Activated T-helper 1 cell treated with anti-CD3 and anti-CD28 coated beads, Interleukin-12 subunit alpha, Interleukin-12 subunit beta, Interleukin-2, Interleukin-4 antibody, amounts not matched to agents 30 ng/mL and 10 ng/mL and 1 ng/mL, durations not matched to agents 14 hours and 24 hours and 36 hours (primary cell): ENCODE measurements around the gene PRSS53. TPM values are rescaled to one million over a fixed set of nuclear protein-coding genes. Genes with fewer than 3 reads are reported as not detected.

Experiments used
- DNase-seq: peaks from one replicate; pipeline ENCODE4 v3.0.0; 2021; ENCODE audit warnings: low spot score
- H3K27ac Mint-ChIP-seq: one replicate; pipeline ENCODE4 v1.8.0; 2021; ENCODE audit warnings: mild to moderate bottlenecking, mixed read lengths
- H3K27me3 Mint-ChIP-seq: one replicate; pipeline ENCODE4 v1.8.0; 2022; ENCODE audit warnings: mild to moderate bottlenecking, moderate library complexity, mixed read lengths; ENCODE audit not compliant: insufficient read depth
- H3K36me3 Mint-ChIP-seq: one replicate; pipeline ENCODE4 v1.8.0; 2021; ENCODE audit warnings: low read depth, mixed read lengths
- H3K4me1 Mint-ChIP-seq: one replicate; pipeline ENCODE4 v1.8.0; 2021; ENCODE audit warnings: low read depth, mixed read lengths
- H3K4me3 Mint-ChIP-seq: one replicate; pipeline ENCODE4 v1.8.0; 2021; ENCODE audit warnings: mild to moderate bottlenecking, moderate library complexity, mixed read lengths
- H3K9me3 Mint-ChIP-seq: one replicate; pipeline ENCODE4 v1.8.0; 2021; ENCODE audit warnings: mixed read lengths
- intact Hi-C: fragments of 100-400 bp; cut with micrococcal nuclease; formaldehyde crosslinking; loops from one replicate; pipeline ENCODE4 v1.15.1; 2024
- total RNA-seq: library from RNA; stranded (reverse); gene quantifications from 2 replicates; pipeline ENCODE4 v1.2.3, GENCODE V29; 2022

Gene PRSS53
- total RNA-seq, 1 donor from 2014 or later, result 3.1 TPM

DNA sequence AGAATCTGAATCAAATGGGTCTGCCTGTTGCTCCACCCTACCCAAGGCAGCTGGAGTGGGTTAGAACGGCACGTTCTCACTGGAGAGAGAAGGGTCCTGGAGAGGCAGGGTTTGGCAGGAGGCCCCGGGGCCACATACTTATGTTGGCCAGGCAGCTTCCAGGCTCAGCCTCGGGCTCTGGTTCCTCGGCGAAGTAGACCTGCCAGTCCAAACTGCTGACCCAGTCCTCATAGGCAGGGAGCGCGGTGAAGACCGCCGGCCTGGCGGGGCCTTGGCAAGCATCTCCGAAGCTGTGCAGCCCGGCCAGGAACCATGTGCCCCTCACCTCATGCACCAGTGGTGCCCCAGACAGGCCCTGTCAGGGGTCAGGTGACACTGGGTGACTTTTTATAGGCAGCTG lies 4.8 kb downstream of the PRSS53 start:
- no peak for DNase-seq
- no peak overlapping the region for H3K27ac Mint-ChIP-seq
- H3K27me3 Mint-ChIP-seq, result no peaks in the 10 kb centered on the region
- peaks cover 13% of the 10 kb centered on the region for H3K36me3 Mint-ChIP-seq
- H3K9me3 Mint-ChIP-seq, result no peaks in the 10 kb centered on the region
- no peaks in the 10 kb centered on the region for H3K4me1 Mint-ChIP-seq
- H3K4me3 Mint-ChIP-seq, result no peak overlapping the region
- intact Hi-C loops, result no loop called here

DNA sequence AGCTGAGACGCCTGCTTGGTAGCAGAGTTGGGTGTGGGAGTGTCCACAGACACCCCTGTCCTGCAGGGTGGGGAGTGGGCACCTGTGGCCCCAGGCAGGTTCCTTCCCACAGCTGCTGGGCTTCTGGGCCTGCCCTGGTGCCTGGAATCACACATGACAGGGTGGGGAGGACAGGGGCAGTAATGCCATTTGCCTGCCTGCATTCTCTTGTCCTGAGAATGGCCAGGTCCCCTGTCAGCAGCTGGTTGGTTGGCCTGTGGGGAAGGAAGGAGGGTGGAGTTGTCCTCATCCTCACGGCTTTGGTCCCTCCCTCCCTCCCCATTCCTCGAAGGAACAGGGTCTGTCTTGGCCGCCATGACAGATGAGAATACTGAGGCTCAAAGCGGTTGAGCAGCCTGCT lies 5.2 kb downstream of the PRSS53 start:
- Mint-ChIP-seq H3K27ac (no peak overlapping the region), H3K36me3 (peaks cover 17% of the 10 kb centered on the region), H3K4me3 (no peak overlapping the region), H3K27me3 (no peaks in the 10 kb centered on the region), H3K9me3 (no peaks in the 10 kb centered on the region), H3K4me1 (no peaks in the 10 kb centered on the region)
- intact Hi-C loops, result no loop called here
- no peak for DNase-seq

DNA sequence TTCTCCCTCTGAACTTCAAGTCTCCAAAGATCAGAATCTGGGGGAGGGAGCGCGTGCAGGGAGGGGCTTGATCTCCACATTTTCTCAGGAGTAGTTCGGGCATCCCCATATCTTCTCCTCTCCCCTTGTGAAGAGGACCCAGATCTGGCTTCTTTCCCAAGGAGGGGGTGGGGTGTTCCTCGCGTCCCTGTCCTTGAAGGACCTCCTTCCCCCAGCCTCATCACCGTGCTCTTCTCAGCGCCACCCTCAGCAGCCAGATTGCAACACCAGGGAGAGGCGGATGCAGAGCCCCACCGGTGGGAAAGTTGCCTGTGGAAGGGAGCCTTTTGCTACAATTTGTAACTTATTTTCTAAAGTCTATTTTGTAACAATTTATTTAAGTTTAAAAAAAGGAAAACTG lies 5.7 kb downstream of the PRSS53 start:
- peaks cover 20% of the 10 kb centered on the region for H3K36me3 Mint-ChIP-seq
- H3K4me3 Mint-ChIP-seq, result no peak overlapping the region
- H3K9me3 Mint-ChIP-seq, result no peaks in the 10 kb centered on the region
- intact Hi-C loops, result no loop called here
- H3K27ac Mint-ChIP-seq, result no peak overlapping the region
- H3K27me3 Mint-ChIP-seq, result no peaks in the 10 kb centered on the region
- no peaks in the 10 kb centered on the region for H3K4me1 Mint-ChIP-seq
- no peak for DNase-seq

DNA sequence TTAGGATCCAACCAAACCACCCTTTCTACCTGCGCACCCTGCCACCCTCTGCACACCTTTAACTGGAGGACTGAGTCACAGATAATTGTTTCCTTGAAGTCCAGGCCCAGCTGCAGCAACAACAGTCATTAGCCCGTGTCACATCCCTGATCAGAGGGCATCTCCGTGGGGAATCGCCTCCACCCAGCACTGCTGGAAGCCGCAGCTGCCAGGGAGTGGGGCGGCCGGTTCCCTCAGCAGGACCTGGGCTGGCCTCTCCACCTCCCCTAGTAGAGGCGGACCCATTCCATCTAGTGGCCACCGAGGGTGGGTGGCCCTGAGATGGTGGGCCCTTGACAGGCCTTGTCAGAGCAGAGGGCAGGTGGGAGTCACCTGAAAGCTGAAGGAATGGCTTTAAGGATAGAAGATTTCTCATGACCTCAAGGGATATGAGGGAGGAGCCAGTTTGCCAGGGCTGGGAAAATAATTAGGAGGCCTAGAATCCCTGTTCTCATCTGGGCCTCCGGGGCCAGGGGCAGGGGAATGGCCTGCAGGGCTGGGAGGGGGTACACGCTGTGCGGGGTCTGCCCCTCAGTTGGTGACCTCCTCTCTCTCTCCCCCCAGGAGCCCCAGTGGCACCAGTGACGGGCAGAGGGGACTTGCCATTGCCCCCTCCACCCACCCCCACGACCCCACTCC lies 6.2 kb downstream of the PRSS53 start:
- Mint-ChIP-seq H3K4me3 (no peak overlapping the region), H3K36me3 (peaks cover 26% of the 10 kb centered on the region), H3K4me1 (no peaks in the 10 kb centered on the region), H3K27ac (no peak overlapping the region), H3K9me3 (no peaks in the 10 kb centered on the region), H3K27me3 (no peaks in the 10 kb centered on the region)
- intact Hi-C loops, result no loop called here
- DNase-seq, result no peak

DNA sequence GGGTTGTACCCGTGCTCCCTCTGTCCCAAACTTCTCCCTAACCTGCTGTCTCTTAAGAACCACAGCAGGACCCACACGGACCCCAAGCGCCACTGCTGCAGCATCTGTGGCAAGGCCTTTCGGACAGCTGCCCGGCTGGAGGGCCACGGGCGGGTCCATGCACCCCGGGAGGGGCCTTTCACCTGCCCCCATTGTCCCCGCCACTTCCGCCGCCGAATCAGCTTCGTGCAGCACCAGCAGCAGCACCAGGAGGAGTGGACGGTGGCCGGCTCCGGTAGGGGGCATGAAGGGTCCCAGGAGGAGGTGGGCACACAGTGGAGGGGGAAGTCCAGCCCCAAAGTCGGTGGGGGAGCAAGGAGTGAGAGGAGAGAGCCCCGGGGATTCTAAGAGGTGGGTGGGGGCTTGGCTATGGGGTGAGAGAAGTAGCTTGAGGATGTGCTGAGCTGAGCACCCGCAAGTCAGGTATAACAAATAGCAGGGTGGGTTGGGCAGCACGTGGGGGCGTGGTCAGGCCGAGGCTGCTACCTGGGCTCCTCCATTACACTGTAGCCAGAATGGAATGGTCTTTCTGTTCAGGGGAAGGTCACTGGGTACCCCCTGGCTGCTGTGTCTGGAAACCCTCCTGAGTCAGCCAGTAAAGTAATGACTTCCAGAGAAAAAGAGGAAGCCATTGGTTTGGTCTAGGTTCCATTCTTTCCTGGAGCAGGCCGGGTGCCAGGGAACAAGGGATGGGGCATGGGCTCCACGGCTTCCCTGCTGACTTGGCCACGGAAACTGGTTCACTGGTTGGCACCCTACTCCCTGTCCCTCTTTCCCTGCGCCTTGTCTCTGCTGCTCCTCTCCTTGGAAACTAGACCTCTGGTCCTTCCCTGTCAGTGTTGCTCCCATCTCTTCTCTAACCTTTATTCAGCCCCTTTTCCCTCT lies 7.1 kb downstream of the PRSS53 start:
- Mint-ChIP-seq H3K4me1 (no peaks in the 10 kb centered on the region), H3K27me3 (no peaks in the 10 kb centered on the region), H3K9me3 (no peaks in the 10 kb centered on the region), H3K4me3 (no peak overlapping the region), H3K36me3 (peaks cover 28% of the 10 kb centered on the region), H3K27ac (no peak overlapping the region)
- no peak for DNase-seq
- intact Hi-C loops, result no loop called here

DNA sequence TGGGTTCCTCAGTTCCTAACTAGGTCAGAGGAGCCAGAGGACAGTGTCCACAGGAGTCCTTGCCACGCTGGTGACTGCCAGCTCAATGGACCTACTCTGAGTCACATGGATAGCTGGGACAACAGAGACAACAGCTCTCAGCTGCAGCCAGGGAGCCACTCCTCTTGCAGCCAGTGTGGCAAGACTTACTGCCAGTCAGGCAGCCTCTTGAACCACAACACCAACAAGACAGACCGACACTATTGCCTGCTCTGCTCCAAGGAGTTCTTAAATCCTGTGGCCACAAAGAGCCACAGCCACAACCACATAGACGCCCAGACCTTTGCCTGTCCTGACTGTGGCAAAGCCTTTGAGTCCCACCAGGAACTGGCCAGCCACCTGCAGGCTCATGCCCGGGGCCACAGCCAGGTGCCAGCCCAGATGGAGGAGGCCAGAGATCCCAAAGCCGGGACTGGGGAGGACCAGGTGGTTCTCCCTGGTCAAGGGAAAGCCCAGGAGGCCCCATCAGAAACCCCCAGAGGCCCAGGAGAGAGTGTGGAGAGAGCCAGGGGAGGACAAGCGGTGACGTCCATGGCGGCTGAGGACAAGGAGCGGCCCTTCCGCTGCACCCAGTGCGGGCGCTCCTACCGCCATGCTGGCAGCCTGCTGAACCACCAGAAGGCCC lies 7.9 kb downstream of the PRSS53 start:
- DNase-seq, result no peak
- Mint-ChIP-seq H3K36me3 (peaks cover 32% of the 10 kb centered on the region), H3K27me3 (no peaks in the 10 kb centered on the region), H3K4me3 (no peak overlapping the region), H3K9me3 (no peaks in the 10 kb centered on the region), H3K4me1 (peaks cover 4% of the 10 kb centered on the region), H3K27ac (no peak overlapping the region)
- intact Hi-C loops, result no loop called here

DNA sequence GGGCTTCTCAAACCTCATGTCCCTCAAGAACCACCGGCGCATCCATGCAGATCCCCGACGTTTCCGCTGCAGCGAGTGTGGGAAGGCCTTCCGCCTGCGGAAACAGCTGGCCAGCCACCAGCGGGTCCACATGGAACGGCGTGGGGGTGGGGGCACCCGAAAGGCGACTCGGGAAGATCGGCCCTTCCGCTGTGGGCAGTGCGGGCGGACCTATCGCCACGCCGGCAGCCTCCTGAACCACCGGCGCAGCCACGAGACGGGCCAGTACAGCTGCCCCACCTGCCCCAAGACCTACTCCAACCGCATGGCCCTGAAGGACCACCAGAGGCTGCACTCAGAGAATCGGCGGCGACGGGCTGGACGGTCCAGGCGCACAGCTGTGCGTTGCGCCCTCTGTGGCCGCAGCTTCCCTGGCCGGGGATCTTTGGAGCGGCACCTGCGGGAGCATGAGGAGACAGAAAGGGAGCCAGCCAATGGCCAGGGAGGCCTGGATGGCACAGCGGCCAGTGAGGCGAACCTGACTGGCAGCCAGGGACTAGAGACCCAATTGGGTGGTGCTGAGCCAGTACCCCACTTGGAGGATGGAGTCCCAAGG lies 8.6 kb downstream of the PRSS53 start:
- Mint-ChIP-seq H3K4me3 (no peak overlapping the region), H3K27me3 (no peaks in the 10 kb centered on the region), H3K9me3 (no peaks in the 10 kb centered on the region), H3K4me1 (peaks cover 12% of the 10 kb centered on the region), H3K36me3 (peaks cover 34% of the 10 kb centered on the region), H3K27ac (no peak overlapping the region)
- intact Hi-C loops, result no loop called here
- no peak for DNase-seq

DNA sequence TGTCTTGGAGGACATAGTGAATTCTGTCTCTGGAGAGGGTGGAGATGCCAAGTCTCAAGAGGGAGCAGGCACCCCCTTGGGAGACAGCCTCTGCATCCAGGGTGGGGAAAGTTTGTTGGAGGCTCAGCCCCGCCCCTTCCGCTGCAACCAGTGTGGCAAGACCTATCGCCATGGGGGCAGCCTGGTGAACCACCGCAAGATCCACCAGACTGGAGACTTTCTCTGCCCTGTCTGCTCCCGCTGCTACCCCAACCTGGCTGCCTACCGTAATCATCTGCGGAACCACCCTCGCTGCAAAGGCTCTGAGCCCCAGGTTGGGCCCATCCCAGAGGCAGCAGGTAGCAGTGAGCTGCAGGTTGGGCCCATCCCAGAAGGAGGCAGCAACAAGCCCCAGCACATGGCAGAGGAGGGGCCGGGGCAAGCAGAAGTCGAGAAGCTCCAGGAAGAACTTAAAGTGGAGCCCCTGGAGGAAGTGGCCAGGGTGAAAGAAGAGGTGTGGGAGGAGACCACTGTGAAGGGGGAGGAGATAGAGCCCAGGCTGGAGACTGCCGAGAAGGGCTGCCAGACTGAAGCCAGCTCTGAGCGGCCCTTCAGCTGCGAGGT lies 9.3 kb downstream of the PRSS53 start:
- Mint-ChIP-seq H3K27me3 (no peaks in the 10 kb centered on the region), H3K36me3 (peaks cover 39% of the 10 kb centered on the region), H3K27ac (no peak overlapping the region), H3K9me3 (no peaks in the 10 kb centered on the region), H3K4me1 (peaks cover 19% of the 10 kb centered on the region), H3K4me3 (no peak overlapping the region)
- intact Hi-C loops, result loop anchor here (10.0 kb wide), 1 partner anchor 275 kb away; the partner anchor contains the start of gene ITGAX
- no peak for DNase-seq

DNA sequence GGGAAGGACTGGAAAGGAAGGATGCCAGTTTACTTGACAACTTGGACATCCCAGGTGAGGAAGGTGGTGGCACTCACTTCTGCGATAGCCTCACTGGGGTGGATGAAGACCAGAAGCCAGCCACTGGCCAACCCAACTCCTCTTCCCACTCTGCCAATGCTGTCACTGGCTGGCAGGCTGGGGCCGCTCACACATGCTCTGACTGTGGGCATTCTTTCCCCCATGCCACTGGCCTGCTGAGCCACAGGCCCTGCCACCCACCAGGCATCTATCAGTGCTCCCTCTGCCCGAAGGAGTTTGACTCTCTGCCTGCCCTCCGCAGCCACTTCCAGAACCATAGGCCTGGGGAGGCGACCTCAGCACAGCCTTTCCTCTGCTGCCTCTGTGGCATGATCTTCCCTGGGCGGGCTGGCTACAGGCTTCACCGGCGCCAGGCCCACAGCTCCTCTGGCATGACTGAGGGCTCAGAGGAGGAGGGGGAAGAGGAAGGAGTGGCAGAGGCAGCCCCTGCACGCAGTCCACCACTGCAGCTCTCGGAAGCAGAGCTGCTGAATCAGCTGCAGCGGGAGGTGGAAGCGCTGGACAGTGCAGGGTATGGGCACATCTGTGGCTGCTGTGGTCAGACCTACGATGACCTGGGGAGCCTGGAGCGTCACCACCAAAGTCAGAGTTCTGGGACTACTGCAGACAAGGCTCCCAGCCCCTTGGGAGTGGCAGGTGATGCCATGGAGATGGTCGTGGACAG lies 10.0 kb downstream of the PRSS53 start:
- no peak for DNase-seq
- peaks cover 39% of the 10 kb centered on the region for H3K36me3 Mint-ChIP-seq
- no peak overlapping the region for H3K4me3 Mint-ChIP-seq
- intact Hi-C loops, result loop anchor here (10.0 kb wide), 1 partner anchor 276 kb away; the partner anchor contains the start of gene ITGAX
- H3K27ac Mint-ChIP-seq, result no peak overlapping the region
- H3K9me3 Mint-ChIP-seq, result no peaks in the 10 kb centered on the region
- H3K27me3 Mint-ChIP-seq, result no peaks in the 10 kb centered on the region
- peaks cover 19% of the 10 kb centered on the region for H3K4me1 Mint-ChIP-seq

DNA sequence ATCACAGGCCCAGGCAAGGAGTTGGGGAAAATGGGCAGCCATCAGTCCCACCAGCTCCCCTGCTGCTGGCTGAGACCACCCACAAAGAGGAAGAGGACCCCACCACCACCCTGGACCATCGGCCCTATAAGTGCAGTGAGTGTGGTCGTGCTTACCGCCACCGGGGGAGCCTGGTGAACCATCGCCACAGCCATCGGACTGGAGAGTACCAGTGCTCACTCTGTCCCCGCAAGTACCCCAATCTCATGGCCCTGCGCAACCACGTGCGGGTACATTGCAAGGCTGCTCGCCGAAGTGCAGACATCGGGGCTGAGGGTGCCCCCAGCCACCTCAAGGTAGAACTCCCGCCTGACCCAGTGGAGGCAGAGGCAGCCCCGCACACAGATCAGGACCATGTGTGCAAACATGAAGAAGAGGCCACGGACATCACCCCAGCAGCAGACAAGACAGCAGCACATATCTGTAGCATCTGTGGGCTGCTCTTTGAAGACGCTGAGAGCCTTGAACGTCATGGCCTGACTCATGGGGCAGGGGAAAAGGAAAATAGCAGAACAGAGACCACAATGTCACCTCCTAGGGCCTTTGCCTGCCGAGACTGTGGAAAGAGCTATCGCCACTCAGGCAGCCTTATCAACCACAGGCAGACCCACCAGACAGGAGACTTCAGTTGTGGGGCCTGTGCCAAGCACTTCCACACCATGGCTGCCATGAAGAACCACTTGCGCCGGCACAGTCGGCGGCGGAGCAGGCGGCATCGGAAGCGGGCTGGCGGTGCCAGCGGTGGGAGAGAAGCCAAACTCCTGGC lies 10.9 kb downstream of the PRSS53 start:
- H3K27me3 Mint-ChIP-seq, result no peaks in the 10 kb centered on the region
- intact Hi-C loops, result loop anchor here (10.0 kb wide), 1 partner anchor 277 kb away; the partner anchor contains the start of gene ITGAX
- peaks cover 39% of the 10 kb centered on the region for H3K36me3 Mint-ChIP-seq
- no peak overlapping the region for H3K27ac Mint-ChIP-seq
- no peak for DNase-seq
- no peak overlapping the region for H3K4me3 Mint-ChIP-seq
- peaks cover 19% of the 10 kb centered on the region for H3K4me1 Mint-ChIP-seq
- H3K9me3 Mint-ChIP-seq, result no peaks in the 10 kb centered on the region

DNA sequence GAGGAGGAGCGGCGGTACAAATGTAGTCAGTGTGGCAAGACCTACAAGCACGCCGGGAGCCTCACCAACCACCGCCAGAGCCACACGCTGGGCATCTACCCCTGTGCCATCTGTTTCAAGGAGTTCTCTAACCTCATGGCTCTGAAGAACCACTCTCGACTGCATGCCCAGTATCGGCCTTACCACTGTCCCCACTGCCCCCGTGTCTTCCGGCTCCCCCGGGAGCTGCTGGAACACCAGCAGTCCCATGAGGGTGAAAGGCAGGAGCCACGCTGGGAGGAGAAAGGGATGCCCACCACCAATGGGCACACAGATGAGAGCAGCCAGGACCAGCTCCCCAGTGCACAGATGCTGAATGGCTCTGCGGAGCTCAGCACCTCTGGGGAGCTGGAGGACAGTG lies 11.7 kb downstream of the PRSS53 start:
- intact Hi-C loops, result loop anchor here (10.0 kb wide), 1 partner anchor 278 kb away; the partner anchor contains the start of gene ITGAX
- peaks cover 36% of the 10 kb centered on the region for H3K36me3 Mint-ChIP-seq
- peaks cover 25% of the 10 kb centered on the region for H3K4me1 Mint-ChIP-seq

More for the DNA sequence above, 11.7 kb downstream of the PRSS53 start:
- Mint-ChIP-seq H3K9me3 (no peaks in the 10 kb centered on the region), H3K27me3 (no peaks in the 10 kb centered on the region), H3K27ac (no peak overlapping the region), H3K4me3 (no peak overlapping the region)
- no peak for DNase-seq
